SK-N-SH (cell line): Measurements from ENCODE around the gene ERICH6. TPM values are rescaled to one million over a fixed set of nuclear protein-coding genes. Genes with fewer than 3 reads are reported as not detected.

ENCODE experiments used
- CTCF ChIA-PET: fragments of 300-600, 350-600 bp; formaldehyde crosslinking; extraction: SDS; loops from one replicate; lab custom pipeline; 2021; lab: Yijun Ruan, JAX
- POLR2A ChIA-PET: fragments of 350-600 bp; sonication (Branson Sonifier 250); formaldehyde crosslinking; extraction: SDS; loops from one replicate; lab custom pipeline; 2020; ENCODE audit warnings: antibody characterized with exemption, inconsistent platforms; lab: Yijun Ruan, JAX
- DNase-seq: peaks from one replicate; pipeline ENCODE4 v3.0.0; 2012
- H2AFZ ChIP-seq: fragments of 200-600 bp; sonication (generic); 2 replicates; pipeline ENCODE4 v1.8.1; 2016; ENCODE audit warnings: antibody characterized with exemption, mild to moderate bottlenecking, low read depth
- H3F3A ChIP-seq: fragments of 200-600 bp; sonication (generic); replicated peaks from 2 replicates; pipeline ENCODE3; 2016; ENCODE audit warnings: antibody characterized with exemption, mild to moderate bottlenecking; ENCODE audit not compliant: insufficient read depth
- H3K27ac ChIP-seq, 2 experiments: fragments of 200-500 bp in 1 of 2; fragments of 200-600 bp in 1 of 2; sonication (Bioruptor generic) in 1 of 2; sonication (generic), shearing (Covaris generic) in 1 of 2; 2 replicates each; pipeline versions ENCODE4 v1.5.1 to v1.6.1; 2014 to 2016; ENCODE audit warnings: low read depth in 2 of 2, inconsistent platforms in 1 of 2, low read length in 1 of 2, mild to moderate bottlenecking in 1 of 2, mixed read lengths in 1 of 2
- H3K27me3 ChIP-seq: fragments of 200-600 bp; sonication (generic), shearing (Covaris generic); 2 replicates; pipeline ENCODE4 v1.6.1; 2016; ENCODE audit warnings: mixed run types; ENCODE audit not compliant: insufficient read depth
- H3K36me3 ChIP-seq, 2 experiments: fragments of 200-500 bp in 1 of 2; fragments of 200-600 bp in 1 of 2; sonication (Bioruptor generic) in 1 of 2; sonication (generic) in 1 of 2; replicated peaks in 1 of 2; 2 replicates each; pipeline versions ENCODE3 to v1.5.1; 2014 to 2016; ENCODE audit warnings: low read length in 1 of 2, mild to moderate bottlenecking in 1 of 2; ENCODE audit not compliant: insufficient read depth in 2 of 2, control insufficient read depth in 1 of 2
- H3K4me1 ChIP-seq, 2 experiments: fragments of 200-500 bp in 1 of 2; fragments of 200-600 bp in 1 of 2; sonication (Bioruptor generic) in 1 of 2; sonication (generic), shearing (Covaris generic) in 1 of 2; 2 replicates each; pipeline versions ENCODE4 v1.5.1 to v1.6.1; 2014 to 2016; ENCODE audit warnings: low read depth in 1 of 2, low read length in 1 of 2, mixed run types in 1 of 2; ENCODE audit not compliant: insufficient read depth in 2 of 2, control insufficient read depth in 1 of 2
- H3K4me2 ChIP-seq: fragments of 200-600 bp; sonication (generic), shearing (Covaris generic); 2 replicates; pipeline ENCODE4 v1.6.1; 2017; ENCODE audit warnings: mixed run types
- H3K4me3 ChIP-seq, 2 experiments: fragments of 200-500 bp in 1 of 2; fragments of 200-600 bp in 1 of 2; sonication (Bioruptor generic) in 1 of 2; sonication (generic), shearing (Covaris generic) in 1 of 2; 2 replicates each; pipeline versions ENCODE4 v1.5.1 to v1.8.1; 2014 to 2016; ENCODE audit warnings: low read depth in 2 of 2, inconsistent platforms in 1 of 2, low read length in 1 of 2, mild to moderate bottlenecking in 1 of 2, mixed read lengths in 1 of 2, moderate library complexity in 1 of 2
- H3K79me2 ChIP-seq: fragments of 200-600 bp; sonication (generic); 2 replicates; pipeline ENCODE4 v1.8.1; 2017; ENCODE audit warnings: mild to moderate bottlenecking; ENCODE audit not compliant: insufficient read depth
- H3K9ac ChIP-seq: fragments of 200-600 bp; sonication (generic); 2 replicates; pipeline ENCODE4 v1.6.1; 2017; ENCODE audit warnings: mixed run types
- H3K9me2 ChIP-seq: fragments of 200-600 bp; sonication (generic); 2 replicates; pipeline ENCODE4 v1.6.1; 2017; ENCODE audit warnings: mixed run types
- H3K9me3 ChIP-seq: fragments of 200-600 bp; sonication (generic); 2 replicates; pipeline ENCODE4 v1.6.1; 2017; ENCODE audit warnings: mixed run types, mild to moderate bottlenecking, moderate library complexity
- H4K20me1 ChIP-seq: fragments of 200-600 bp; sonication (generic); 2 replicates; pipeline ENCODE4 v1.6.1; 2017; ENCODE audit warnings: mild to moderate bottlenecking, mixed run types; ENCODE audit not compliant: insufficient read depth
- ELF1 ChIP-seq: IDR thresholded peaks from 2 replicates; pipeline ENCODE4 v1.4.0; 2012
- GABPA ChIP-seq: IDR thresholded peaks from 2 replicates; pipeline ENCODE4 v1.4.0; 2012; ENCODE audit warnings: low read depth, mild to moderate bottlenecking
- GATA2 ChIP-seq: sonication (generic); formaldehyde crosslinking; IDR thresholded peaks from 2 replicates; pipeline ENCODE4 v1.5.0; 2020; ENCODE audit warnings: mild to moderate bottlenecking, missing genetic modification reagents
- JUND ChIP-seq: IDR thresholded peaks from 2 replicates; pipeline ENCODE4 v1.4.0; 2012
- MEF2A ChIP-seq: IDR thresholded peaks from 2 replicates; pipeline ENCODE4 v1.4.0; 2012; ENCODE audit warnings: low read depth, borderline replicate concordance
- MXI1 ChIP-seq: IDR thresholded peaks from 2 replicates; pipeline ENCODE4 v1.6.1; 2012; ENCODE audit warnings: mild to moderate bottlenecking, low read depth, low read length, improper control_type of control experiment
- NRF1 ChIP-seq: IDR thresholded peaks from 2 replicates; pipeline ENCODE4 v1.6.1; 2012; ENCODE audit warnings: low read depth, mild to moderate bottlenecking, low read length
- POLR2AphosphoS5 ChIP-seq: IDR thresholded peaks from 2 replicates; pipeline ENCODE4 v1.6.1; 2012; ENCODE audit warnings: low read depth, low read length
- RAD21 ChIP-seq: IDR thresholded peaks from 2 replicates; pipeline ENCODE4 v1.6.1; 2012; ENCODE audit warnings: mild to moderate bottlenecking, low read length
- RCOR1 ChIP-seq: fragments of 150-350 bp; IDR thresholded peaks from 2 replicates; pipeline ENCODE4 v1.6.1; 2017; ENCODE audit warnings: antibody characterized with exemption, low read length
- RFX5 ChIP-seq: IDR thresholded peaks from 2 replicates; pipeline ENCODE4 v1.6.1; 2012; ENCODE audit warnings: mild to moderate bottlenecking, improper control_type of control experiment, low read length
- SIN3A ChIP-seq: IDR thresholded peaks from 2 replicates; pipeline ENCODE4 v1.6.1; 2012; ENCODE audit warnings: low read depth, mild to moderate bottlenecking, low read length, moderate library complexity, borderline replicate concordance
- SMC3 ChIP-seq: IDR thresholded peaks from 2 replicates; pipeline ENCODE4 v1.6.1; 2012; ENCODE audit warnings: low read depth, low read length, improper control_type of control experiment
- TAF1 ChIP-seq: IDR thresholded peaks from 2 replicates; pipeline ENCODE4 v1.6.1; 2012; ENCODE audit warnings: low read depth, mild to moderate bottlenecking, low read length, moderate library complexity, borderline replicate concordance
- TEAD4 ChIP-seq: IDR thresholded peaks from 2 replicates; pipeline ENCODE4 v1.4.0; 2012; ENCODE audit warnings: mild to moderate bottlenecking, borderline replicate concordance; ENCODE audit not compliant: insufficient read depth
- USF1 ChIP-seq: IDR thresholded peaks from 2 replicates; pipeline ENCODE4 v1.4.0; 2012; ENCODE audit warnings: low read depth, borderline replicate concordance
- YY1 ChIP-seq: IDR thresholded peaks from 2 replicates; pipeline ENCODE4 v1.4.0; 2012; ENCODE audit warnings: low read depth, mild to moderate bottlenecking
- WGBS: methylation state at CpG from one replicate; pipeline ENCODE4 v1.1.6; 2017; ENCODE audit warnings: low lambda C conversion rate; 5-methylcytosine and 5-hydroxymethylcytosine counted together
- polyA plus RNA-seq, 3 experiments: library from polyadenylated mRNA; depleted of rRNA; stranded (reverse); fragments of >200 nt; gene quantifications; 2 replicates each; pipeline ENCODE4 v1.2.3, GENCODE V29; 2012
- TF ChIP-seq, protein P1 (sequence below): IDR thresholded peaks from 2 replicates; pipeline ENCODE4 v1.4.0; 2012; ENCODE audit warnings: low read depth
- TF ChIP-seq, protein P2 (sequence below): fragments of 150-350 bp; IDR thresholded peaks from 2 replicates; pipeline ENCODE4 v1.6.1; 2017; ENCODE audit warnings: antibody characterized with exemption, low read length, low read depth, borderline replicate concordance
- TF ChIP-seq, protein P3 (sequence below): IDR thresholded peaks from 2 replicates; pipeline ENCODE4 v1.6.1; 2012; ENCODE audit warnings: mild to moderate bottlenecking, low read depth, low read length, moderate library complexity

ERICH6 gene
- polyA plus RNA-seq, 1 of the 3 experiments (the other 2 are of a cell fraction), result 0.08 TPM

DNA sequence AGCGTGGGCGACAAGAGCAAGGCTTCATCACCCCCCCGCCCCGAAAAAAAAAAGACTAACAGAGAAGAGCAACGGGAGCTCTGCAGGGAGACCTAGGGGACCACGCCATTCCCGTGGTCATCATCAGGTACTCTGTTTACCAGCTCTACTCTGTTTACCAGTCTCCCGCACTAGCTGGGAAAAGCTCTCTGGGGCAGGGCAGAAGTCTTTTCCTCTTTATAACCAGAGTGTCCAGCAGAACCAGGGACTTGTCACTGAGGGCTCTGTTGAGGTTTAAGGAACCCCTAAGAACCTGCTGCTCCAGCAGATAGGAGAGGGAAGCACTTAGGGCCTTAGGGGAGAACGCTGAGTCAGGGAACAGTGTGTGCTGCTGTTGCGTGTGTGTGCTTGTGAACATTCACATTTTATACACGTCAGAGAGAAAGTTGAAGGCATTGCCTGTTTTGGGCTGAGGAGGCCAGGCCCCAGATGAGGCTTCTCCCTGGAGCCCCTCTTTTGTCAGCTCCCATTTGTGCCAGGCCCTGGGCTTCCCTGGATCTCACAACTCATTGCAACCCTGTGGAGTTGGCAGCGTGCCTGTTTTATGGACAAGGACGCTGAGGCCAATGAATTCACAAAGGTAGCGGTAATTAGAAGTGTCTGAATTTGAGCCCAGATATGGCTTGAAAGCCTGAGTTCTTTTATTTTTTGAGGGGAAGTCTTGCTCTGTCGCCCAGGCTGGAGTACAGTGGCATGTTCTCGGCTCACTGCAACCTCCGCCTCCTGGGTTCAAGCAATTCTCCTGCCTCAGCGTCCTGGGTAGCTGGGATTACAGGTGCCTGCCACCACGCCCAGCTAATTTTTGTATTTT, 24.2 kb upstream of the ERICH6 start:
- CTCF ChIA-PET, result interaction anchor here (0.6 to 1.8 kb wide), 3 partner anchors 60 to 418 kb away, joined by 3 to 8 read pairs (median 5); no protein-coding TSS in a partner anchor
- no peak overlapping the region for H3K4me2 ChIP-seq
- no peak overlapping the region for H3K27ac ChIP-seq
- no peaks in the 10 kb centered on the region for H3F3A ChIP-seq
- POLR2A ChIA-PET, result interaction anchor here (0.6 to 1.0 kb wide), 2 partner anchors 8 to 25 kb away, joined by 3 read pairs; no protein-coding TSS in a partner anchor
- H3K36me3 ChIP-seq, result no peaks in the 10 kb centered on the region
- H3K9me3 ChIP-seq, result no peaks in the 10 kb centered on the region
- H3K4me1 ChIP-seq, result no peaks in the 10 kb centered on the region; a peak in 1 of 4 replicates
- H2AFZ ChIP-seq, result no peak overlapping the region
- TF ChIP-seq RCOR1, result no peak
- no peak for TF ChIP-seq TEAD4
- no peak for TF ChIP-seq RFX5
- no peak for TF ChIP-seq ELF1
- no peak for TF ChIP-seq GATA2 (CRISPR knock-in tag)
- no peak for TF ChIP-seq NRF1
- TF ChIP-seq POLR2AphosphoS5, result no peak
- no peak for TF ChIP-seq TAF1
- no peak for TF ChIP-seq GABPA
- no peak for TF ChIP-seq SIN3A
- TF ChIP-seq SMC3, result no peak
- TF ChIP-seq YY1, result no peak
- TF ChIP-seq, protein P1, sequence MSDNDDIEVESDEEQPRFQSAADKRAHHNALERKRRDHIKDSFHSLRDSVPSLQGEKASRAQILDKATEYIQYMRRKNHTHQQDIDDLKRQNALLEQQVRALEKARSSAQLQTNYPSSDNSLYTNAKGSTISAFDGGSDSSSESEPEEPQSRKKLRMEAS, result no peak
- no peak overlapping the region for H3K4me3 ChIP-seq
- H4K20me1 ChIP-seq, result no peaks in the 10 kb centered on the region
- no peak overlapping the region for H3K9ac ChIP-seq
- H3K27me3 ChIP-seq, result no peaks in the 10 kb centered on the region
- 87% methylated on average over 18 of the region's 19 CpGs for WGBS
- H3K9me2 ChIP-seq, result no peaks in the 10 kb centered on the region
- no peak for DNase-seq
- H3K79me2 ChIP-seq, result no peaks in the 10 kb centered on the region

- Histone ChIP-seq H3K4me1 (peaks cover 0 to 3% of the 10 kb centered on the region in 2 experiments; a peak in 1 of 4 replicates), H3K36me3 (no peaks in the 10 kb centered on the region), H3K79me2 (no peaks in the 10 kb centered on the region), H3K9me3 (no peaks in the 10 kb centered on the region), H3K9me2 (no peaks in the 10 kb centered on the region), H3K4me2 (no peak overlapping the region), H2AFZ (no peak overlapping the region), H3F3A (no peaks in the 10 kb centered on the region), H3K9ac (no peak overlapping the region), H3K27me3 (no peaks in the 10 kb centered on the region), H4K20me1 (no peaks in the 10 kb centered on the region), H3K4me3 (no peak overlapping the region), H3K27ac (no peak overlapping the region)
- POLR2A ChIA-PET, result no interaction called here
- 98% methylated on average over 2 of the region's 7 CpGs for WGBS
- DNase-seq, result no peak
- CTCF ChIA-PET, result interaction anchor here (0.5 kb wide), 1 partner anchor 26 kb away, joined by 3 read pairs; no protein-coding TSS in a partner anchor
- TF ChIP-seq SIN3A (no peak), RFX5 (no peak), JUND (no peak), TAF1 (no peak), MXI1 (no peak), SMC3 (no peak), USF1 (no peak), YY1 (no peak), ELF1 (no peak), RCOR1 (no peak), NRF1 (no peak), RAD21 (no peak), MEF2A (no peak)
- TF ChIP-seq, protein P1, result no peak
- TF ChIP-seq, protein P2, sequence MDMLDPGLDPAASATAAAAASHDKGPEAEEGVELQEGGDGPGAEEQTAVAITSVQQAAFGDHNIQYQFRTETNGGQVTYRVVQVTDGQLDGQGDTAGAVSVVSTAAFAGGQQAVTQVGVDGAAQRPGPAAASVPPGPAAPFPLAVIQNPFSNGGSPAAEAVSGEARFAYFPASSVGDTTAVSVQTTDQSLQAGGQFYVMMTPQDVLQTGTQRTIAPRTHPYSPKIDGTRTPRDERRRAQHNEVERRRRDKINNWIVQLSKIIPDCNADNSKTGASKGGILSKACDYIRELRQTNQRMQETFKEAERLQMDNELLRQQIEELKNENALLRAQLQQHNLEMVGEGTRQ, result no peak
- TF ChIP-seq, protein P3, sequence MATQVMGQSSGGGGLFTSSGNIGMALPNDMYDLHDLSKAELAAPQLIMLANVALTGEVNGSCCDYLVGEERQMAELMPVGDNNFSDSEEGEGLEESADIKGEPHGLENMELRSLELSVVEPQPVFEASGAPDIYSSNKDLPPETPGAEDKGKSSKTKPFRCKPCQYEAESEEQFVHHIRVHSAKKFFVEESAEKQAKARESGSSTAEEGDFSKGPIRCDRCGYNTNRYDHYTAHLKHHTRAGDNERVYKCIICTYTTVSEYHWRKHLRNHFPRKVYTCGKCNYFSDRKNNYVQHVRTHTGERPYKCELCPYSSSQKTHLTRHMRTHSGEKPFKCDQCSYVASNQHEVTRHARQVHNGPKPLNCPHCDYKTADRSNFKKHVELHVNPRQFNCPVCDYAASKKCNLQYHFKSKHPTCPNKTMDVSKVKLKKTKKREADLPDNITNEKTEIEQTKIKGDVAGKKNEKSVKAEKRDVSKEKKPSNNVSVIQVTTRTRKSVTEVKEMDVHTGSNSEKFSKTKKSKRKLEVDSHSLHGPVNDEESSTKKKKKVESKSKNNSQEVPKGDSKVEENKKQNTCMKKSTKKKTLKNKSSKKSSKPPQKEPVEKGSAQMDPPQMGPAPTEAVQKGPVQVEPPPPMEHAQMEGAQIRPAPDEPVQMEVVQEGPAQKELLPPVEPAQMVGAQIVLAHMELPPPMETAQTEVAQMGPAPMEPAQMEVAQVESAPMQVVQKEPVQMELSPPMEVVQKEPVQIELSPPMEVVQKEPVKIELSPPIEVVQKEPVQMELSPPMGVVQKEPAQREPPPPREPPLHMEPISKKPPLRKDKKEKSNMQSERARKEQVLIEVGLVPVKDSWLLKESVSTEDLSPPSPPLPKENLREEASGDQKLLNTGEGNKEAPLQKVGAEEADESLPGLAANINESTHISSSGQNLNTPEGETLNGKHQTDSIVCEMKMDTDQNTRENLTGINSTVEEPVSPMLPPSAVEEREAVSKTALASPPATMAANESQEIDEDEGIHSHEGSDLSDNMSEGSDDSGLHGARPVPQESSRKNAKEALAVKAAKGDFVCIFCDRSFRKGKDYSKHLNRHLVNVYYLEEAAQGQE, result no peak
Observed at GRCh38 chr3:150725548-150725947, 21.8 kb upstream of the ERICH6 start.
